Natural killer cell (primary cell): Measurements from ENCODE around the gene RAB1B. TPM values are rescaled to one million over a fixed set of nuclear protein-coding genes. Genes with fewer than 3 reads are reported as not detected.

Experiments used
- ATAC-seq, 3 donors: fragments of 150-1000 bp in 2 of 3; fragments of 200-7000 bp in 1 of 3; cut with Tn5 transposase; 1 replicate in 1 of 3; 2 replicates in 2 of 3; pipeline ENCODE4 v1.10.0; 2021; ENCODE audit warnings: mild to moderate bottlenecking in 2 of 3, moderate library complexity in 2 of 3
- DNase-seq, 2 donors: peaks; one replicate each; pipeline versions ENCODE4 v3.0.0 to v3.0.0-alpha.2; 2013 to 2021; ENCODE audit warnings: mixed read lengths in 1 of 2
- H3K27ac ChIP-seq: one replicate; pipeline ENCODE4 v1.5.1; 2013; ENCODE audit warnings: mild to moderate bottlenecking, low read length
- H3K27me3 ChIP-seq: one replicate; pipeline ENCODE4 v1.6.1; 2013; ENCODE audit warnings: low read length; ENCODE audit not compliant: control insufficient read depth, insufficient read depth
- H3K36me3 ChIP-seq: one replicate; pipeline ENCODE4 v1.6.1; 2013; ENCODE audit warnings: low read length; ENCODE audit not compliant: control insufficient read depth, insufficient read depth
- H3K4me1 ChIP-seq: one replicate; pipeline ENCODE4 v1.6.1; 2013; ENCODE audit warnings: low read length; ENCODE audit not compliant: control insufficient read depth, insufficient read depth
- H3K4me3 ChIP-seq: one replicate; pipeline ENCODE4 v1.5.1; 2013; ENCODE audit warnings: low read length
- H3K9me3 ChIP-seq: one replicate; pipeline ENCODE4 v1.6.1; 2013; ENCODE audit warnings: low read length; ENCODE audit not compliant: control insufficient read depth, insufficient read depth
- H3K27ac Mint-ChIP-seq, 2 donors: one replicate each; pipeline ENCODE4 v1.8.0; 2022; ENCODE audit warnings: mild to moderate bottlenecking in 2 of 2, mixed read lengths in 2 of 2, moderate library complexity in 1 of 2
- H3K27me3 Mint-ChIP-seq, 2 donors: one replicate each; pipeline ENCODE4 v1.8.0; 2022; ENCODE audit warnings: low read depth in 2 of 2, mixed read lengths in 2 of 2
- H3K36me3 Mint-ChIP-seq: one replicate; pipeline ENCODE4 v1.8.0; 2022; ENCODE audit warnings: mixed read lengths
- H3K4me1 Mint-ChIP-seq, 2 donors: one replicate each; pipeline ENCODE4 v1.8.0; 2022; ENCODE audit warnings: mixed read lengths in 2 of 2
- H3K4me3 Mint-ChIP-seq: one replicate; pipeline ENCODE4 v1.8.0; 2022; ENCODE audit warnings: mild to moderate bottlenecking, moderate library complexity, mixed read lengths
- H3K9me3 Mint-ChIP-seq, 2 donors: one replicate each; pipeline ENCODE4 v1.8.0; 2022; ENCODE audit warnings: mixed read lengths in 2 of 2
- WGBS: methylation state at CpG from one replicate; pipeline ENCODE4 v1.1.7; 2013; ENCODE audit warnings: missing lambda C conversion rate; ENCODE audit not compliant: insufficient coverage; 5-methylcytosine and 5-hydroxymethylcytosine counted together
- intact Hi-C: fragments of 100-400 bp; cut with micrococcal nuclease; formaldehyde crosslinking; loops from one replicate; pipeline ENCODE4 v1.14.2; 2022
- total RNA-seq, 4 donors: library from RNA; stranded (reverse); fragments of 120-200 nt in 1 of 4; gene quantifications; one replicate each; pipeline versions ENCODE4 v1.2.3 to v1.2.4, GENCODE V29; 2013 to 2022
- TF ChIP-seq, protein P1 (sequence below): fragments of 200-600 bp; IDR thresholded peaks from one replicate; pipeline ENCODE4 v1.8.0; 2022; ENCODE audit warnings: antibody characterized with exemption

The RAB1B gene
- total RNA-seq, 3 donors from 2014 or later (not counting 1 experiment from before 2014, with no cell fraction given), result 116 to 144 (median 132) TPM

GRCh38 chr11:66264914-66265313, 3.5 kb upstream of the RAB1B start:
- Mint-ChIP-seq H3K36me3 (no peaks in the 10 kb centered on the region), H3K4me3 (no peak overlapping the region), H3K27ac (no peak overlapping the region), H3K4me1 (peaks cover 25 to 30% of the 10 kb centered on the region in 2 donors), H3K9me3 (no peaks in the 10 kb centered on the region), H3K27me3 (no peaks in the 10 kb centered on the region)
- ATAC-seq (no peak), DNase-seq (peak in 1 of 2 donors; percentile 58)
- TF ChIP-seq, protein P1, sequence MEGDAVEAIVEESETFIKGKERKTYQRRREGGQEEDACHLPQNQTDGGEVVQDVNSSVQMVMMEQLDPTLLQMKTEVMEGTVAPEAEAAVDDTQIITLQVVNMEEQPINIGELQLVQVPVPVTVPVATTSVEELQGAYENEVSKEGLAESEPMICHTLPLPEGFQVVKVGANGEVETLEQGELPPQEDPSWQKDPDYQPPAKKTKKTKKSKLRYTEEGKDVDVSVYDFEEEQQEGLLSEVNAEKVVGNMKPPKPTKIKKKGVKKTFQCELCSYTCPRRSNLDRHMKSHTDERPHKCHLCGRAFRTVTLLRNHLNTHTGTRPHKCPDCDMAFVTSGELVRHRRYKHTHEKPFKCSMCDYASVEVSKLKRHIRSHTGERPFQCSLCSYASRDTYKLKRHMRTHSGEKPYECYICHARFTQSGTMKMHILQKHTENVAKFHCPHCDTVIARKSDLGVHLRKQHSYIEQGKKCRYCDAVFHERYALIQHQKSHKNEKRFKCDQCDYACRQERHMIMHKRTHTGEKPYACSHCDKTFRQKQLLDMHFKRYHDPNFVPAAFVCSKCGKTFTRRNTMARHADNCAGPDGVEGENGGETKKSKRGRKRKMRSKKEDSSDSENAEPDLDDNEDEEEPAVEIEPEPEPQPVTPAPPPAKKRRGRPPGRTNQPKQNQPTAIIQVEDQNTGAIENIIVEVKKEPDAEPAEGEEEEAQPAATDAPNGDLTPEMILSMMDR, result no peak
- H3K36me3 ChIP-seq, result peaks cover 30% of the 10 kb centered on the region
- WGBS, result 86% methylated on average over 9 of the region's 12 CpGs
- H3K4me1 ChIP-seq, result peaks cover 29% of the 10 kb centered on the region
- intact Hi-C loops, result no loop called here
- H3K4me3 ChIP-seq, result no peak overlapping the region
- H3K27ac ChIP-seq, result no peak overlapping the region
- H3K9me3 ChIP-seq, result no peaks in the 10 kb centered on the region
- H3K27me3 ChIP-seq, result no peaks in the 10 kb centered on the region

DNA sequence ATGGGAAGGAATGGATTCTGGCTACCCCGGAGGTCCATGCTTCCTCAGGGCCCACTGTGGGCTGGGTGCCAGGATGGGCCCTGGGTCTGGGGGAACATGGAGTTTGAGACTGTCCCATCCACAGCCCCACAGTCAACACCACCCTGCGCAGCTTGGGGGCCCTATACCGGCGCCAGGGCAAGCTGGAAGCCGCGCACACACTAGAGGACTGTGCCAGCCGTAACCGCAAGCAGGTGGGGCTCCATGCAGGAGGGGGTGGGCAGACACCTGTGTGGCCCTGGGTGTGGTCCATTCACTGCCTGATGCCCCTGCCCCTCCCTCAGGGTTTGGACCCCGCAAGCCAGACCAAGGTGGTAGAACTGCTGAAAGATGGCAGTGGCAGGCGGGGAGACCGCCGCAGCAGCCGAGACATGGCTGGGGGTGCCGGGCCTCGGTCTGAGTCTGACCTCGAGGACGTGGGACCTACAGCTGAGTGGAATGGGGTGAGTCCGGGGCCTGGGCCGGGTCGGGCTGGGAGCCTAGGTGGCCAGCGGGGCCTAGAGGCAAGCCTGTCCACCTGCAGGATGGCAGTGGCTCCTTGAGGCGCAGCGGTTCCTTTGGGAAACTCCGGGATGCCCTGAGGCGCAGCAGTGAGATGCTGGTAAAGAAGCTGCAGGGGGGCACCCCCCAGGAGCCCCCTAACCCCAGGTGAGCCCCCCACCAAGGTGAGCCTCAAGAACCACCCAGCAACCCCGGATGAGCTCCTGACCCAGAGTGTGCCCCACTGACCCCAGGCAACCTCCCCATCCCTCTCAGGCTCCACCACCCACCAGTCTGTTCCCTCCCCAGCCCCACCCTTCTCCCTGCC, 2.7 kb upstream of the RAB1B start:
- DNase-seq, result no peak
- H3K27ac ChIP-seq, result no peak overlapping the region
- no peak for ATAC-seq
- Mint-ChIP-seq H3K4me1 (peaks cover 29 to 35% of the 10 kb centered on the region in 2 donors), H3K4me3 (no peak overlapping the region), H3K9me3 (no peaks in the 10 kb centered on the region), H3K27me3 (no peaks in the 10 kb centered on the region), H3K27ac (no peak overlapping the region), H3K36me3 (no peaks in the 10 kb centered on the region)
- H3K36me3 ChIP-seq, result peaks cover 29% of the 10 kb centered on the region
- intact Hi-C loops, result no loop called here
- 97% methylated on average over 26 of the region's 26 CpGs for WGBS
- H3K4me3 ChIP-seq, result no peak overlapping the region
- peaks cover 37% of the 10 kb centered on the region for H3K4me1 ChIP-seq
- H3K9me3 ChIP-seq, result no peaks in the 10 kb centered on the region
- H3K27me3 ChIP-seq, result no peaks in the 10 kb centered on the region
- TF ChIP-seq, protein P1, result no peak

DNA sequence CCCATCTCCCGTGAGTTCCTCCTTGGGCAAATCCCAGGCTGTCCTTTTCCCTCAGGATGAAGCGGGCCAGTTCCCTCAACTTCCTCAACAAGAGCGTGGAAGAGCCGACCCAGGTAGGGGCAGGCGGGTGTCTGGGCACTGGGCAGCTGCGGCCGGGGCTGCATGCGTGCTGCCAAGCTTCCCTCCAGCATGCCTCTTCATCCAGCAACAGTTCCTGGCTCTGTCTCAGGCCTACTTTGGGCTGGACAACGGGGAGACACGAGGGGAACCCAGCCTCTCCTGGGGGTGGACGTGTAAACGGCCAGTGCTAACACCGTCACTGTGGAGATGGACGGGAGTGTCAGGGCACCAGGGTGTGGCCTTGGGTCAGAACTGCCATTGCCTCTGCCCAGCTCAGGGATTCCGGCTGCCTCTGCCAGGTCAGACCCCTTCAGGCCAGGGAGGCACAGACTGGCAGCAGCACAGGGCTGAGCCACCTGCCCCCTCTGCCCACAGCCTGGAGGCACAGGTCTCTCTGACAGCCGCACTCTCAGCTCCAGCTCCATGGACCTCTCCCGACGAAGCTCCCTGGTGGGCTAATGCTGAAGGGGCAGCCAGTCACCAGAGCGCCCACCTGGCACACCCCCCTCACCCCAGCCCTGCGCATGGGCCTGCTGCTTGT, 1.9 kb upstream of the RAB1B start:
- 95% methylated on average over 20 of the region's 20 CpGs for WGBS
- intact Hi-C loops, result no loop called here

More for the DNA sequence above, 1.9 kb upstream of the RAB1B start:
- H3K27me3 ChIP-seq, result no peaks in the 10 kb centered on the region
- H3K36me3 ChIP-seq, result peaks cover 23% of the 10 kb centered on the region
- TF ChIP-seq, protein P1, result no peak
- peak overlapping the region; percentile 97 for H3K4me3 Mint-ChIP-seq
- H3K27ac ChIP-seq, result no peak overlapping the region
- no peaks in the 10 kb centered on the region for H3K27me3 Mint-ChIP-seq
- peak overlapping the region in 1 of 2 donors; percentile 98 for H3K27ac Mint-ChIP-seq
- peaks cover 45% of the 10 kb centered on the region for H3K4me1 ChIP-seq
- H3K9me3 ChIP-seq, result no peaks in the 10 kb centered on the region
- H3K9me3 Mint-ChIP-seq, result no peaks in the 10 kb centered on the region
- no peaks in the 10 kb centered on the region for H3K36me3 Mint-ChIP-seq
- ATAC-seq (no peak), DNase-seq (no peak)
- no peak overlapping the region for H3K4me3 ChIP-seq
- peaks cover 33 to 39% of the 10 kb centered on the region in 2 donors for H3K4me1 Mint-ChIP-seq
